Mononuclear cell (primary cell): ENCODE measurements around the gene CDC123. TPM values are rescaled to one million over a fixed set of nuclear protein-coding genes. Genes with fewer than 3 reads are reported as not detected.
"Not testable (repeated sequence)": the region's sequence is repeated elsewhere in the genome, so short reads cannot be mapped to it uniquely, and the experiment has no call there.

ENCODE experiments used
- H3K27me3 ChIP-seq: 2 replicates; pipeline ENCODE4 v1.6.0; 2011; ENCODE audit warnings: low read length, control low read depth; ENCODE audit not compliant: insufficient read depth
- H3K4me1 ChIP-seq: 2 replicates; pipeline ENCODE4 v1.5.1; 2011; ENCODE audit warnings: mild to moderate bottlenecking, low read length, control low read depth; ENCODE audit not compliant: insufficient read depth
- H3K4me3 ChIP-seq: 2 replicates; pipeline ENCODE4 v1.5.1; 2011; ENCODE audit warnings: mild to moderate bottlenecking, low read length, moderate library complexity
- H3K9me3 ChIP-seq: 2 replicates; pipeline ENCODE4 v1.5.1; 2011; ENCODE audit warnings: low read depth, mild to moderate bottlenecking, control low read depth, low read length
- total RNA-seq: library from RNA; depleted of rRNA; stranded (reverse); fragments of >200 nt; gene quantifications from one replicate; pipeline ENCODE4 v1.2.3, GENCODE V29; 2012

Gene CDC123
- total RNA-seq, 1 donor, result 91.0 TPM

GRCh38 chr10:12202226-12202625, 6.2 kb downstream of the CDC123 start:
- Histone ChIP-seq H3K27me3 (no peaks in the 10 kb centered on the region), H3K4me3 (no peak overlapping the region), H3K4me1 (peaks cover 24% of the 10 kb centered on the region), H3K9me3 (no peaks in the 10 kb centered on the region)

GRCh38 chr10:12205082-12205481, 9.1 kb downstream of the CDC123 start:
- Histone ChIP-seq H3K27me3 (no peaks in the 10 kb centered on the region), H3K4me1 (peaks cover 12% of the 10 kb centered on the region), H3K9me3 (no peaks in the 10 kb centered on the region), H3K4me3 (no peak overlapping the region)

- Histone ChIP-seq H3K4me3 (no peak overlapping the region), H3K9me3 (no peaks in the 10 kb centered on the region), H3K4me1 (peaks cover 5% of the 10 kb centered on the region)
Measured at GRCh38 chr10:12207114-12207513, 11.1 kb downstream of the CDC123 start.

GRCh38 chr10:12208460-12208859, 12.5 kb downstream of the CDC123 start:
- H3K9me3 ChIP-seq, result no peaks in the 10 kb centered on the region
- no peaks in the 10 kb centered on the region for H3K27me3 ChIP-seq
- H3K4me1 ChIP-seq, result no peaks in the 10 kb centered on the region
- no peak overlapping the region for H3K4me3 ChIP-seq

More at GRCh38 chr10:12207114-12207513, 11.1 kb downstream of the CDC123 start:
- no peaks in the 10 kb centered on the region for H3K27me3 ChIP-seq

GRCh38 chr10:12212454-12212853, 16.5 kb downstream of the CDC123 start:
- H3K4me3 ChIP-seq, result no peak overlapping the region
- H3K27me3 ChIP-seq, result no peaks in the 10 kb centered on the region
- H3K9me3 ChIP-seq, result no peaks in the 10 kb centered on the region
- H3K4me1 ChIP-seq, result peaks cover 8% of the 10 kb centered on the region

- no peak overlapping the region for H3K4me3 ChIP-seq
- no peaks in the 10 kb centered on the region for H3K27me3 ChIP-seq
- peaks cover 9% of the 10 kb centered on the region for H3K4me1 ChIP-seq
- no peaks in the 10 kb centered on the region for H3K9me3 ChIP-seq
Measured at GRCh38 chr10:12213621-12214020, 17.6 kb downstream of the CDC123 start.

- H3K4me1 ChIP-seq, result peaks cover 14% of the 10 kb centered on the region
- H3K9me3 ChIP-seq, result no peaks in the 10 kb centered on the region
- H3K4me3 ChIP-seq, result no peak overlapping the region
- no peaks in the 10 kb centered on the region for H3K27me3 ChIP-seq
Measured at GRCh38 chr10:12214093-12214492, 18.1 kb downstream of the CDC123 start.

GRCh38 chr10:12214763-12215218, 18.8 kb downstream of the CDC123 start:
- Histone ChIP-seq H3K4me1 (peaks cover 19% of the 10 kb centered on the region), H3K9me3 (no peaks in the 10 kb centered on the region), H3K27me3 (no peaks in the 10 kb centered on the region), H3K4me3 (no peak overlapping the region)

- no peaks in the 10 kb centered on the region for H3K27me3 ChIP-seq
- no peak overlapping the region for H3K4me3 ChIP-seq
- H3K9me3 ChIP-seq, result no peaks in the 10 kb centered on the region
- H3K4me1 ChIP-seq, result peaks cover 27% of the 10 kb centered on the region
Measured at GRCh38 chr10:12218991-12219390, 23.0 kb downstream of the CDC123 start.

GRCh38 chr10:12221323-12222298, 25.6 kb downstream of the CDC123 start:
- H3K4me3 ChIP-seq, result no peak overlapping the region
- H3K27me3 ChIP-seq, result no peaks in the 10 kb centered on the region
- H3K9me3 ChIP-seq, result no peaks in the 10 kb centered on the region
- H3K4me1 ChIP-seq, result peaks cover 19% of the 10 kb centered on the region

- H3K4me1 ChIP-seq, result peaks cover under 1% of the 10 kb centered on the region
- H3K27me3 ChIP-seq, result no peaks in the 10 kb centered on the region
- H3K4me3 ChIP-seq, result no peak overlapping the region
- no peaks in the 10 kb centered on the region for H3K9me3 ChIP-seq
Measured at GRCh38 chr10:12225444-12225843, 29.5 kb downstream of the CDC123 start.

GRCh38 chr10:12226438-12226837, 30.4 kb downstream of the CDC123 start:
- H3K4me3 ChIP-seq, H3K4me1 ChIP-seq, H3K9me3 ChIP-seq, H3K27me3 ChIP-seq: not testable (repeated sequence)

- Histone ChIP-seq H3K27me3 (no peaks in the 10 kb centered on the region), H3K9me3 (no peaks in the 10 kb centered on the region), H3K4me1 (no peaks in the 10 kb centered on the region), H3K4me3 (no peak overlapping the region)
Measured at GRCh38 chr10:12228851-12229250, 32.9 kb downstream of the CDC123 start.

- H3K4me3 ChIP-seq, H3K9me3 ChIP-seq, H3K27me3 ChIP-seq, H3K4me1 ChIP-seq: not testable (repeated sequence)
Measured at GRCh38 chr10:12234687-12235086, 38.7 kb downstream of the CDC123 start.

GRCh38 chr10:12235116-12235694, 39.2 kb downstream of the CDC123 start:
- no peaks in the 10 kb centered on the region for H3K9me3 ChIP-seq
- H3K4me1 ChIP-seq, result no peaks in the 10 kb centered on the region
- no peaks in the 10 kb centered on the region for H3K27me3 ChIP-seq
- H3K4me3 ChIP-seq, result no peak overlapping the region
